ENCODE results near the gene CFAP91.
"Not testable (repeated sequence)": the region's sequence is repeated elsewhere in the genome, so short reads cannot be mapped to it uniquely, and the experiment has no call there.

CFAP91 gene

DNA sequence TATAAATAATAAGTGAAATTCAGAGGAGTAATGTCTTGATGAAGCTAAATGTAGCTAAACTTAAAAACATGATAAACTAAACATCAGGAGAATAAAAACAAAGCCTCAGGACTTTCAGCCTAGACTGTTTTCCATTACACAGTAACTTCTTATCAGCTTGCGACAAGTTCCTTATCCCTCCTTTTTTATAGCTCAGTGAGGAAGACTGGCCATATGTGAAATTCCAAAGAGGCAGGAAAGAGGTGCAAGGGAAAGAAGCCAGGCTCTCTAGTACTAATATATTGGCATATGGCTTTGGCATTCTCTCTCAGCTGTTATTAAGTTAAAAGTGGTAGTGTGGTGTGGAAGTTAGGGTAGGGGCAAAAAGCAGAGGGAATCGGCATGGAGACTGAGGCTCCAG is 30.0 kb upstream of the CFAP91 start:
- DNase-seq (ENCODE audit: low read depth), result no peak

GRCh38 chr3:119673875-119674274 is 28.9 kb upstream of the CFAP91 start:
- no peak for TF ChIP-seq CTCF (conservative IDR thresholded peaks at IDR 0.05; ENCODE audit: low read depth, low read length)
- no peak for DNase-seq (ENCODE audit: low read depth)
- H3K4me3 ChIP-seq (ENCODE audit: low read length), result no peak overlapping the region

More for the DNA sequence above, 30.0 kb upstream of the CFAP91 start:
- H3K4me3 ChIP-seq (ENCODE audit: low read length), result no peak overlapping the region
- no peak for TF ChIP-seq CTCF (conservative IDR thresholded peaks at IDR 0.05; ENCODE audit: low read depth, low read length)

- no peak for TF ChIP-seq CTCF (conservative IDR thresholded peaks at IDR 0.05; ENCODE audit: low read depth, low read length)
- peak overlapping the region; percentile 76 for H3K4me3 ChIP-seq (ENCODE audit: low read length)
- no peak for DNase-seq (ENCODE audit: low read depth)
These were observed 27.5 kb upstream of the CFAP91 start for GRCh38 chr3:119675188-119675874.

DNA sequence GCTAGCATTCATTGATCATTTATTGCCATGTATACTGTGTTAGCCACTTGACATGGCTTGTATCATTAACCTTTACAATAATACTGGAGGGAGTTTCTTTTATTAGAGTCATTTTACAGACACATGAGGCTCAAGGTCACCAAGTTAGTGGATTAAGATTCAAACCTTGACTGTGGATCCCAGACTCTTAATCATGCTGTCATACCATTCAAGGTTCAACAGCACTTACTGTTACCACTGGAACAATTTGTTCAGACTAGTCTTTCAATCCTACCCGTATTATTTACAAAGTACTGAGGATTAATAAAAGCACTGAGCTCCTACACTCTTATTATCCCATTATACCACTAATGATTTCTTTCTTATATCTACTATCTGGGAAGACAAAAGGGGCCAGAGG is 26.8 kb upstream of the CFAP91 start:
- DNase-seq (ENCODE audit: low read depth), result no peak
- no peak for TF ChIP-seq CTCF (conservative IDR thresholded peaks at IDR 0.05; ENCODE audit: low read depth, low read length)
- H3K4me3 ChIP-seq (ENCODE audit: low read length), result peak overlapping the region; percentile 76

GRCh38 chr3:119676771-119677640 is 25.8 kb upstream of the CFAP91 start, which contains the start of gene COX17:
TSS of gene COX17 (minus strand) at chr3:119677406. CDS start at chr3:119677310, 96 bp downstream.
- H3K4me3 ChIP-seq (ENCODE audit: low read length), result peak within 1 kb of the TSS; percentile 76
- TF ChIP-seq CTCF (conservative IDR thresholded peaks at IDR 0.05; ENCODE audit: low read depth, low read length), result no peak
- DNase-seq (ENCODE audit: low read depth), result peak; percentile 82

GRCh38 chr3:119677641-119677934 is 25.2 kb upstream of the CFAP91 start:
- no peak for TF ChIP-seq CTCF (conservative IDR thresholded peaks at IDR 0.05; ENCODE audit: low read depth, low read length)
- no peak for DNase-seq (ENCODE audit: low read depth)
- peak overlapping the region; percentile 76 for H3K4me3 ChIP-seq (ENCODE audit: low read length)

DNA sequence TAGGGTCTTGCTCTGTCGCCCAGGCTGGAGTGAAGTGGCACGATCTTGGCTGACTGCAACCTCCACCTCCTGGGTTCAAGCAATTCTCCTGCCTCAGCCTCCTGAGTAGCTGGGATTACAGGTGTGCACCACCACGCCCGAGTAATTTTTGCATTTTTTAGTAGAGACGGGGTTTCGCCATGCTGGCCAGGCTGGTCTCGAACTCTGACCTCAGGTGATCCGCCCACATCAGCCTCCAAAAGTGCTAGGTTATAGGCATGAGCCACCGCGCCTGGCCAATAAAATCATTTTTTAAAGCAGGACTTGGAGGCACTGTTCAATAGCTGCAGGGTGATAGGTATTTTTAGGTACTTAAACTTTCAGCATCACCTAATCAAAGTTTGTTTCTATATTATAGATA is 24.6 kb upstream of the CFAP91 start:
- not testable (repeated sequence) for DNase-seq (ENCODE audit: low read depth); H3K4me3 ChIP-seq (ENCODE audit: low read length)
